Central memory CD4-positive, alpha-beta T cell (primary cell): ENCODE data around the gene SYNPO.
A peak's percentile ranks its signal among the peaks of the same experiment; 100 is the strongest.

Source experiments
- DNase-seq: peaks from one replicate; pipeline ENCODE4 v3.0.0; 2022

Gene SYNPO

DNA sequence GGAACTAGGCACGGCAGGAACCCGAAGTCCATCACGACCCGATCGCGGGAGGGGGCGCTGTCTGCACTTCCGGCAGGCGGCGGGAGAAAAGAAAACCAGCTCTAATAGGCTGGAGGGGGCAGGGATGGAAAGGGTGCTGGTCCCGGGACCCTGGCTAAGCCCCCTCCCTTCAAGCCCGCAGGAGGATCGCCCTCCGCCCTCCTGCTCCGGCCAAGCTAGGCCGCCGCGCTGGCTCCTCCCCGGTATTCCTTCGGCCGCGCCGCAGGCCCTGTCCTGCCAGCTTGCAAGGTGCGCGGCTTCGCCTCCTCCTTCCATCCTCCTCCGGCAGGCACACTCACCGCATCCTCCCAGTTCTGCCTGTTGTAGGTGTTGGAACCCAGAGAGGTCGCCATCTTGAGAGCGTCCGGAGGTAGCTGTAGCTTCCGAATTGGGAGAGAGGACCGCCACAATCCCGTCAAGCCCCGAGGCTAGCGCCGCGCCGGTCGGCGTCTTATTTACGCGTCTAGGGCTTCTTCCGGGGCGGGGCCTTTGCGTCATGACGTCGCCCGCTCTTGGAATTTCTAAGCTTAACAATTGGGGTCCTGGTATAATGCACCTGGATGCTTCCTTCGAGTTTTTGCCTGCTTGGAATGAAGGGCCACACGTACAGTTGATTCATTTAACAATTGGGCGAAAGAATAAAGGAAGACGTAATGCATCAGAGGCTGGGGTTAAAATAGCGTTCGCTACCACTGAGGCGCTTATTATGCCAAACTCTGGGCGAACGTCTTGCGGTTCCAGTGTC, 60.3 kb downstream of the SYNPO start, which contains the start of gene RBM22:
TSS of gene RBM22 (minus strand) at position 469 of the 784 bp plus-strand sequence. CDS start at position 392, 77 bp downstream.
- peak; percentile 91 for DNase-seq

DNA sequence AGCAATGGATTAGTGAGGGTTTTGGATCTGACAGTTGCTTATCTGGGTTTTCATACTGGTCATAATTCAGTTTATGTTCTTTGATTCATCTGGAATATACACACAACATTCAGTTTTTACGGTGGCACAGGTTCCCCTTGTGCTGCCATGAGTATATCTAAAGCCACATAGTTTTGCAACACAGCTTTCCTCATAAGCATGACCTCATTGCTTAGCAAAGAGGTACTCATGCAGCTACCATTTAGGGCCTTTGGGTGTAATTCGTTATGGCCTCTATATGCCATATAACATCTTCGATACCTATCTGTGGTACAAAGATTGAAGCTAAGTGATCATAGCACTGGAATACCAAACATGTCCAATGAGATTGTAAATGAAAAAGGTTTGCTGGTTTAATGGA, 63.3 kb downstream of the SYNPO start:
- no peak for DNase-seq

GRCh38 chr5:150706776-150707390, 66.4 kb downstream of the SYNPO start:
- no peak for DNase-seq
